WTC11 (cell line): ENCODE measurements around the gene LIG1. TPM values are rescaled to one million over a fixed set of nuclear protein-coding genes. Genes with fewer than 3 reads are reported as not detected.

ENCODE experiments used
- ATAC-seq: fragments of 200-7000 bp; cut with Tn5 transposase; 2 replicates; pipeline ENCODE4 v1.10.0; 2021; ENCODE audit warnings: mild to moderate bottlenecking, moderate library complexity
- CTCF ChIA-PET: fragments of 300-600 bp; sonication (Branson Sonifier 250); formaldehyde crosslinking; loops from one replicate; lab custom pipeline; 2021; ENCODE audit warnings: antibody characterized with exemption; lab: Charles Lee
- POLR2A ChIA-PET: fragments of 350-600 bp; sonication (Branson Sonifier 250); formaldehyde crosslinking; loops from one replicate; lab custom pipeline; 2021; ENCODE audit warnings: antibody characterized with exemption; lab: Charles Lee
- DNase-seq: peaks from one replicate; pipeline ENCODE4 v3.0.0; 2021; ENCODE audit warnings: low spot score
- H3K27ac Mint-ChIP-seq: 2 replicates; pipeline ENCODE4 v1.8.0; 2021; ENCODE audit warnings: mixed read lengths
- H3K27me3 Mint-ChIP-seq: 2 replicates; pipeline ENCODE4 v1.8.0; 2021; ENCODE audit warnings: low read depth, mild to moderate bottlenecking, moderate library complexity, mixed read lengths
- H3K36me3 Mint-ChIP-seq: 2 replicates; pipeline ENCODE4 v1.8.0; 2021; ENCODE audit warnings: mixed read lengths
- H3K4me1 Mint-ChIP-seq: 2 replicates; pipeline ENCODE4 v1.8.0; 2022; ENCODE audit warnings: mixed read lengths
- H3K4me3 Mint-ChIP-seq: 2 replicates; pipeline ENCODE4 v1.8.0; 2021; ENCODE audit warnings: mild to moderate bottlenecking, moderate library complexity, mixed read lengths
- H3K9me3 Mint-ChIP-seq: 2 replicates; pipeline ENCODE4 v1.8.0; 2021; ENCODE audit warnings: mixed read lengths
- ELF4 ChIP-seq: sonication (generic); formaldehyde crosslinking; IDR thresholded peaks from 2 replicates; pipeline ENCODE4 v1.8.1; 2022; ENCODE audit warnings: low read depth, mild to moderate bottlenecking, moderate library complexity, missing genetic modification reagents
- FOXK1 ChIP-seq: sonication (generic); formaldehyde crosslinking; IDR thresholded peaks from 2 replicates; pipeline ENCODE4 v1.8.0; 2022; ENCODE audit warnings: mild to moderate bottlenecking, moderate library complexity, missing genetic modification reagents
- GTF2I ChIP-seq: fragments of 250-450 bp; sonication (Bioruptor Pico); conservative IDR thresholded peaks from 2 replicates; pipeline ENCODE4 v1.4.0; 2021; ENCODE audit warnings: mild to moderate bottlenecking
- HMGXB4 ChIP-seq: sonication (generic); formaldehyde crosslinking; IDR thresholded peaks from 2 replicates; pipeline ENCODE4 v1.8.1; 2023; ENCODE audit warnings: mild to moderate bottlenecking, moderate library complexity, missing genetic modification reagents
- ZNF121 ChIP-seq: sonication (generic); formaldehyde crosslinking; IDR thresholded peaks from 2 replicates; pipeline ENCODE4 v1.8.0; 2023; ENCODE audit warnings: missing genetic modification reagents
- ZNF512 ChIP-seq: sonication (generic); formaldehyde crosslinking; IDR thresholded peaks from 2 replicates; pipeline ENCODE4 v1.8.1; 2022; ENCODE audit warnings: missing genetic modification reagents, borderline replicate concordance
- total RNA-seq: library from RNA; stranded (reverse); gene quantifications from 3 replicates; pipeline ENCODE4 v1.2.3, GENCODE V29; 2021
- TF ChIP-seq, protein P1 (sequence below): sonication (generic); formaldehyde crosslinking; IDR thresholded peaks from 2 replicates; pipeline ENCODE4 v1.8.0; 2022; ENCODE audit warnings: missing genetic modification reagents
- TF ChIP-seq, protein P2 (sequence below): fragments of 200-600 bp; IDR thresholded peaks from 2 replicates; pipeline ENCODE4 v1.8.0; 2022; ENCODE audit warnings: antibody characterized with exemption
- TF ChIP-seq, protein P3 (sequence below): sonication (generic); formaldehyde crosslinking; IDR thresholded peaks from 2 replicates; pipeline ENCODE4 v1.8.1; 2022; ENCODE audit warnings: low read depth, mild to moderate bottlenecking, moderate library complexity, missing genetic modification reagents, borderline replicate concordance

Gene LIG1
- total RNA-seq, 1 experiment from 2014 or later, result 119 TPM

DNA sequence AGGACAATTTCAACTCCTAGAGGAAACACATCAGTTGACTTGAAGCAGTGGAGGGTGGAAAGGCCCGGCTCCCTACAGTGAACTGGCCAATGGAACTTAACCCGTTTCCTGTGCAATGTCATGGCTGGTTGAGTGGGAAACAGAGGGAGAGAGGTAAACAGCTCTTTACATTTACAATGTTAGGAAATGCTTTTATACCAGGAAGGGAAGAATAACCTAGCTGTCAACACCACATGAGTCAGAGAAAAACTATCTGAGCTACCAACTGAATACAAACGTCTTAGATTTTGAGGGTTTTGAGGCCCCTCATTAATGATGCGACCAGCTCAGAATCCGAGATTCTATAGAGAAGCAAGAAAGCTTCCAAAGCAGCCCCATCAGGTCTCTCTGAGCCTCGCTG lies 48.9 kb upstream of the LIG1 start (continued):
- TF ChIP-seq ZNF512 (CRISPR knock-in tag) (no peak), ELF4 (CRISPR knock-in tag) (no peak)
- TF ChIP-seq, protein P1, sequence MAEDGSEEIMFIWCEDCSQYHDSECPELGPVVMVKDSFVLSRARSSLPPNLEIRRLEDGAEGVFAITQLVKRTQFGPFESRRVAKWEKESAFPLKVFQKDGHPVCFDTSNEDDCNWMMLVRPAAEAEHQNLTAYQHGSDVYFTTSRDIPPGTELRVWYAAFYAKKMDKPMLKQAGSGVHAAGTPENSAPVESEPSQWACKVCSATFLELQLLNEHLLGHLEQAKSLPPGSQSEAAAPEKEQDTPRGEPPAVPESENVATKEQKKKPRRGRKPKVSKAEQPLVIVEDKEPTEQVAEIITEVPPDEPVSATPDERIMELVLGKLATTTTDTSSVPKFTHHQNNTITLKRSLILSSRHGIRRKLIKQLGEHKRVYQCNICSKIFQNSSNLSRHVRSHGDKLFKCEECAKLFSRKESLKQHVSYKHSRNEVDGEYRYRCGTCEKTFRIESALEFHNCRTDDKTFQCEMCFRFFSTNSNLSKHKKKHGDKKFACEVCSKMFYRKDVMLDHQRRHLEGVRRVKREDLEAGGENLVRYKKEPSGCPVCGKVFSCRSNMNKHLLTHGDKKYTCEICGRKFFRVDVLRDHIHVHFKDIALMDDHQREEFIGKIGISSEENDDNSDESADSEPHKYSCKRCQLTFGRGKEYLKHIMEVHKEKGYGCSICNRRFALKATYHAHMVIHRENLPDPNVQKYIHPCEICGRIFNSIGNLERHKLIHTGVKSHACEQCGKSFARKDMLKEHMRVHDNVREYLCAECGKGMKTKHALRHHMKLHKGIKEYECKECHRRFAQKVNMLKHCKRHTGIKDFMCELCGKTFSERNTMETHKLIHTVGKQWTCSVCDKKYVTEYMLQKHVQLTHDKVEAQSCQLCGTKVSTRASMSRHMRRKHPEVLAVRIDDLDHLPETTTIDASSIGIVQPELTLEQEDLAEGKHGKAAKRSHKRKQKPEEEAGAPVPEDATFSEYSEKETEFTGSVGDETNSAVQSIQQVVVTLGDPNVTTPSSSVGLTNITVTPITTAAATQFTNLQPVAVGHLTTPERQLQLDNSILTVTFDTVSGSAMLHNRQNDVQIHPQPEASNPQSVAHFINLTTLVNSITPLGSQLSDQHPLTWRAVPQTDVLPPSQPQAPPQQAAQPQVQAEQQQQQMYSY (CRISPR knock-in tag), result no peak

DNA sequence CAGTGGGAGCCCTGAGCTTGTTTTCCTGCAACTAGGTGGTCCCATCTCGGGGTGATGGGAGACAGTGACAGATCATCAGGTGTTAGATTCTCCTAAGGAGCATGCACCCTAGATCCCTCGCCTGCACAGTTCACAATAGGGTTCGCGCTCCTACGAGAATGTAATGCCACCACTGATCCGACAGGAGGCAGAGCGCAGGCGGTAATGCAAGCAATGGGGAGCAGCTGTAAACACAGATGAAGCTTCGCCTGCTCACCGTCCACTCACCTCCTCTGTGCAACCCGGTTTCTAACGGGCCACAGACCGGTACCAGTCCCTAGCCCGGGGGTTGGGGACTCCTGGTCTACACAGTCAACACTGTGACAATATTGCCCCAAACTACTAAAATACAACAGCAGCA lies 46.8 kb upstream of the LIG1 start:
- no peaks in the 10 kb centered on the region for H3K9me3 Mint-ChIP-seq
- no peaks in the 10 kb centered on the region for H3K36me3 Mint-ChIP-seq
- peaks cover 7% of the 10 kb centered on the region for H3K4me1 Mint-ChIP-seq
- H3K27ac Mint-ChIP-seq, result no peak overlapping the region
- ATAC-seq, result peak; percentile 84
- ChIA-PET POLR2A (interaction anchor here (0.6 kb wide), 1 partner anchor 150 kb away, joined by 4 read pairs; no protein-coding TSS in a partner anchor), CTCF (interaction anchor here (0.5 to 3.2 kb wide), 15 partner anchors 9 to 329 kb away, joined by 3 to 36 read pairs (median 4); partner anchors contain the start of genes CARD8 and ZNF114)
- H3K27me3 Mint-ChIP-seq, result no peaks in the 10 kb centered on the region
- H3K4me3 Mint-ChIP-seq, result no peak overlapping the region
- DNase-seq, result peak; percentile 71
- TF ChIP-seq, protein P2, sequence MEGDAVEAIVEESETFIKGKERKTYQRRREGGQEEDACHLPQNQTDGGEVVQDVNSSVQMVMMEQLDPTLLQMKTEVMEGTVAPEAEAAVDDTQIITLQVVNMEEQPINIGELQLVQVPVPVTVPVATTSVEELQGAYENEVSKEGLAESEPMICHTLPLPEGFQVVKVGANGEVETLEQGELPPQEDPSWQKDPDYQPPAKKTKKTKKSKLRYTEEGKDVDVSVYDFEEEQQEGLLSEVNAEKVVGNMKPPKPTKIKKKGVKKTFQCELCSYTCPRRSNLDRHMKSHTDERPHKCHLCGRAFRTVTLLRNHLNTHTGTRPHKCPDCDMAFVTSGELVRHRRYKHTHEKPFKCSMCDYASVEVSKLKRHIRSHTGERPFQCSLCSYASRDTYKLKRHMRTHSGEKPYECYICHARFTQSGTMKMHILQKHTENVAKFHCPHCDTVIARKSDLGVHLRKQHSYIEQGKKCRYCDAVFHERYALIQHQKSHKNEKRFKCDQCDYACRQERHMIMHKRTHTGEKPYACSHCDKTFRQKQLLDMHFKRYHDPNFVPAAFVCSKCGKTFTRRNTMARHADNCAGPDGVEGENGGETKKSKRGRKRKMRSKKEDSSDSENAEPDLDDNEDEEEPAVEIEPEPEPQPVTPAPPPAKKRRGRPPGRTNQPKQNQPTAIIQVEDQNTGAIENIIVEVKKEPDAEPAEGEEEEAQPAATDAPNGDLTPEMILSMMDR, result peak; percentile 61
- TF ChIP-seq FOXK1 (CRISPR knock-in tag) (peak; percentile 54; the same call in 1 of the 2 replicates), ZNF121 (CRISPR knock-in tag) (peak; percentile 44; the same call in 1 of the 2 replicates), HMGXB4 (CRISPR knock-in tag) (no peak)

GRCh38 chr19:48213959-48214358 lies 43.8 kb upstream of the LIG1 start:
- DNase-seq (no peak), ATAC-seq (no peak)
- Mint-ChIP-seq H3K27me3 (no peaks in the 10 kb centered on the region), H3K9me3 (no peaks in the 10 kb centered on the region), H3K36me3 (no peaks in the 10 kb centered on the region), H3K4me1 (peaks cover 6% of the 10 kb centered on the region), H3K4me3 (no peak overlapping the region), H3K27ac (no peak overlapping the region)
- TF ChIP-seq GTF2I, result no peak
- TF ChIP-seq, protein P3, sequence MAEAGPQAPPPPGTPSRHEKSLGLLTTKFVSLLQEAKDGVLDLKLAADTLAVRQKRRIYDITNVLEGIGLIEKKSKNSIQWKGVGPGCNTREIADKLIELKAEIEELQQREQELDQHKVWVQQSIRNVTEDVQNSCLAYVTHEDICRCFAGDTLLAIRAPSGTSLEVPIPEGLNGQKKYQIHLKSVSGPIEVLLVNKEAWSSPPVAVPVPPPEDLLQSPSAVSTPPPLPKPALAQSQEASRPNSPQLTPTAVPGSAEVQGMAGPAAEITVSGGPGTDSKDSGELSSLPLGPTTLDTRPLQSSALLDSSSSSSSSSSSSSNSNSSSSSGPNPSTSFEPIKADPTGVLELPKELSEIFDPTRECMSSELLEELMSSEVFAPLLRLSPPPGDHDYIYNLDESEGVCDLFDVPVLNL (CRISPR knock-in tag), result no peak
- CTCF ChIA-PET, result interaction anchor here (1.5 to 1.6 kb wide), 2 partner anchors 20 to 47 kb away, joined by 6 read pairs; no protein-coding TSS in a partner anchor
- POLR2A ChIA-PET, result no interaction called here
